SHP77 (cell line): ENCODE measurements around the gene NHLRC4.

ENCODE experiments used
- DNase-seq, 2 experiments: peaks; one replicate each; lab custom pipeline; 2025; lab: John Stamatoyannopoulos, UW

Gene NHLRC4

DNA sequence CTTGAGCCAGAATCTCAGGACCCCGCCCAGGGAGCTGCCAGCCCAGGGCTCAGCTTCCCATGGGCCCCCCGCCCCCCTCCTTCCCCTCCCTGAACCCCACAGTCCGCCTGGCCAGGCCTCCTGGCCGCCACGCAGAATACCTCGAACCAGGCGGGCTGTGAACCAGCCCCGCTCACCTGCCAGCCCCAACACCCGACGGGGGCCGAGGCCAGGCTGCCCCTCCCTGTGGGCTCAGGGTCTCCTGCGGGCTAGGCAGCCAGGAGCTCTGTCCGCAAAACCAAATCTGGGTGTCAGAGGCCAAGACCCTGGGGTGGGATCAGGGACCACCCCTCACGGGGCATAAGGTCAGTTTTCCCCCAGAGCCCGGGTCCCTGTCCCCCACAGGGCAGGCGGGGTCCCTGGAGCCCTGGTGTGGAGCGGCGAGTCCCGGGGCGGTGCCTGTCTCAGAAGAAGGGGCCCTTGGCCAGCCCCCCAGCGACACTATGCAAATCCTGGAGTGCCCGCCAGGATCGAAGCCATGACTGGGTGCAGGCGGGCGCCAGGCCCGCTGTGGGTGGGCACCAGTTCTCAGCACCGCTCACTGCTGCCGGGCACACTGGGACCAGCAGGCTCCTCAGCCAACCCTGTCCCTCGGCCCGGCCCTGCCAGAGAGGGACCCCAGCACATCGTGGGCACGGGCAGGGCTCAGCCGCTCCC, 13.1 kb upstream of the NHLRC4 start:
- no peak for DNase-seq

GRCh38 chr16:554297-554621, 12.5 kb upstream of the NHLRC4 start:
- no peak for DNase-seq

DNA sequence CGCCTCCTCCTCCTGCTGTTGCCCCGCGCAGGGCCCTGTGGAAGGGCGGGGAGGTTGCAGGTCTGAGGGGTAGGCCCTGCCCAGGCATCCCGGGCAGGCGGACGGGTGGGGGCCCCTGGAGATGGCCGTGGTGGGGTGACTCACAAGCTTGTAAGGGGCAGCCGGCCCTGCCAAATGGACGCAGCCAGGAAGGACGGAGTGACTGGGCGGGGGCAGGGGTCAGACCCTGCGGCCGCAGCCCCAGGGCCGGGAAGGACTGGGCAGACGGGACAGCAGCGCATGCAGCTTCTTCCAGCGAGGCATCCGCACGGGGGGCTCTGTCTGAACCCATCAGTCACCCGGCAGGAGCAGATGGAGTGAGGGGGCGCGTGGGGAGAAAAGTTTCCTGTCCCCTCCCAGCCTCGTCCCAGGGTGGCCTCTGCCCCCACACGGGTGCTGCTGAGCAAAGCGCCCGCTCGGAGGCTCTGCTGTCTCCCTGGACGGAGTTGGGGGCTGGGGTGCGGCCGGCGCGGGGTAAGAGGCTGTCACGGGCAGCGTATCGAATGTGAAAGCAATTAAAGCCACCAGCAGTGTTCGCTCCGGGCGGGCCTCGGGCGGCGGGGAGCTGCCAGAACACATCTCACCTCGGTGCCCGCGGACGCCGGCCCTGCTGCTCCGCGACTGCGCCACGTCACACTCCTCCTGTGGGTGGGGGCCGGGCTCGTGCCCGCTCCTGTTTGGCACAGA, 12.0 kb upstream of the NHLRC4 start:
- DNase-seq = no peak

DNA sequence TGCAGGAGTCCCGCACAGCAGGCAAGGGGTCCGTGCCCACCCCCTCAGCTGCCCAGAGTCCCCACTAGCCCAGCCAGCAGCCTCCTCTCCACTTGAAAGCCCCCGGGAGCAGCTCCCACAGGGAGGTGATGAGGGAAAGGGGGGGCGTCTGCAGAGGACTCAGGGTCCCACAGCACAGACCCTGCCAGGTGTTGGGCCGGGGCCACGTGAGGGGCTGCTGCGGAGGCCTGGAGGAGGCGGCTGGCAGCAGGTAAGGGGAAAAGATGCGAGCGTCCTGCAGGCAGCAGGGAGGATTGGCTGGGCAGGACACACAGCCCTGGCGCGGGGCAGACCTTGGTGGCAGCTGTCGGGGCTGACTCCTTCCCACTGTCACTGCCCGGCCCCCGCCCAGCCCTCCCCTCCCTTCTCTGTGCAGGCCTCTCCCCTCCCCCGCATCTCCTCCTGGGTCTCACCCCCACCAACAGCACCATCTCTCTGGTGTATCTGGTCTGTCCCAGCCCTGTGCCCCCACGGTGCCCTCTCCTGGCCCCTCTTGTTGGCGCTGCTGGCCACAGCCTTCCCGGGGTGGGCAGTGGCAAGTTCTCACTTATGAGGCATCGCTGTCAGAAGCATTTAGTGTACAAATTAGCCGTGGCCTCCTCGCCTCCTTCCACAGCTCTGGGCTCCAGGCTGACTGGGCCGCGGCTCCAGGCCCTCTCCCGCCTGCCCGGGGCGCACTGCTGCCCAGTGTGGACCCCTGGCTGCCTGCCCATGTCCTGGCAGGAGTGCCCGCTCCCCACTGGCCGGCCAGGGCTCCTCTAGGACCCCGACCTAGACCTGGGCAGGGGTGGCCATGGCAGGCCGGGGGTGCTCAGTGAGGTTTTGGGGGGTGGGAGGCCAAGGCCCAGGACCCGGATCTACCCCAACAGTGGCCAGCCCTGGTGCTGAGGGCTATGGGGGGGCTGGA, 11.0 kb upstream of the NHLRC4 start:
- no peak for DNase-seq

DNA sequence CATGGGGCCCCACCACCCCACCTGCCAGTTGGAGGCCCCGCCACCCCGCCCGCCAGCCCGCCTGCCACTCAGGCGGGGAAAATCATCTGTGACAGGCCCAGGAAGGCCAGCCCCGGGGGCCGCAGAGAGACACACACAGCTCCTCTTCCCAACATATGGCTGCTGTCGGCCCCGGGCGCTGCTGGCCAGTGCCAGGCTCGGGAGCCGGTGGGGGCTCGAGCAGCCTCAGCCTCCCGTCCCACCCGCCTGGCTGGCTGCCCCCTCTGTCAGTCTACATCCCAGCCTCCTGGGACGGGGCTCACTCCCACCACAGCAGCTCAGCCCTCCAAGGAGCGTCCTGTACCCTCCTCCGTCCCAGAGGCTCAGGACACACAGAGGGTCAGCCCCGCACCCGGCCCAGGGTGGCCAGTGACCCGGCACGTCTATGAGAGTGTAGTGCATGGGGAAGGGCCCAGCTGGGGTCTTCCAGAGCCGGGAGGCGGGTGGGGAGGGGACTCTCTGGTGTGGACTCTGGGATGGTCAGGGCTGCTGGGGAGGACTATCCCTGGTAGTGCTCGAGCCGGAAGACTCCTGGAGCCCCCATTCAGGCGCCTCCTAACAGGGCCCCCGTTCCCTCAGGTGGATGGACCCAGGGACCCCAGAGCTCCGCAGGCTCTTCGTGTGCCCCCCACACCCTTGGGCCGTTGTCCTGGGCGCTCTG, 10.2 kb upstream of the NHLRC4 start:
- DNase-seq = no peak

GRCh38 chr16:557463-558297, 9.1 kb upstream of the NHLRC4 start:
- DNase-seq = no peak

GRCh38 chr16:558298-559020, 8.3 kb upstream of the NHLRC4 start:
- DNase-seq = no peak

GRCh38 chr16:559021-559380, 7.8 kb upstream of the NHLRC4 start:
- DNase-seq = no peak

DNA sequence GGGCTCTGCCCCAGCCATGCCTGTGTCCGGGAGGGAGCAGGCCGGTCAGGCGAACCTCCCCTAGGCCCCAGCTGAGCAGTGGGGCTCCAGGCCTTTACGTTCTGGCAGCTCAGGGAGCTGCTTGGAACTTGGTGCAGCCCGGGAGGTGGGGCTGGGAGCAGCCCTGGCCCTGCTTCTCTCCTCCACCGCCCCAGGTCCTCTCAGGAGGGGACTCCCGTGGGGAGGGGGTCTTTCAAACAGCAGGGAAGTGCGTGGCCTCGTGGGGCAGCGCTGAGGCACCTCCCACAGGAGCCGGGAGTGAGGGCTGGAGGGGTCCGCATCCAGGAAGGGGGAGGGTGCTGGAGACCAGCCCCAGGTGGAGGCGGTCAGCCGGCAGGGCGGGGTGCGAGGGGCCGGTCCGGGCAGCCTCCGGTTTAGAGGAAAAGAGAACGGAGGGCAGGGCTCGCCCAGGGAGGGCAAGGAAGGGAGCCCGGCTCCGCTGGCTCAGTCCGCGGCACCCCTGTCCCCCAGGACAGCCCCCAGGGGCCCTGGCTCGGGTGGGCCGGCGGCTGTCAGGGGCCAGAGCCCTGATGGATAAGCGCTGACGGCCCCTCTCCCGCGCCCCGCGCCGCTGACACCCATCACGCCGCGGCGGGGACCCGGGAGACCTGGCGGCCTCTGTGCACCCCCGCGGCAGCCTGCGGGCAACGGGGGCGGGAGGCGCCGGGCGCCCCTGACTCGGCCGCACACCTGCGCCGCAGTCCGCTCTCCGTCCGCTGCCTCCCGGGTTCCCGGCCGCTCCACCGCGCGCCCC, 7.2 kb upstream of the NHLRC4 start:
- DNase-seq = no peak

- no peak for DNase-seq
These were observed 6.6 kb upstream of the NHLRC4 start, which contains the start of gene PRR35 for GRCh38 chr16:560204-560700. PRR35 (plus strand) TSS chr16:560394; CDS start chr16:563295, 2,901 bp downstream.

DNA sequence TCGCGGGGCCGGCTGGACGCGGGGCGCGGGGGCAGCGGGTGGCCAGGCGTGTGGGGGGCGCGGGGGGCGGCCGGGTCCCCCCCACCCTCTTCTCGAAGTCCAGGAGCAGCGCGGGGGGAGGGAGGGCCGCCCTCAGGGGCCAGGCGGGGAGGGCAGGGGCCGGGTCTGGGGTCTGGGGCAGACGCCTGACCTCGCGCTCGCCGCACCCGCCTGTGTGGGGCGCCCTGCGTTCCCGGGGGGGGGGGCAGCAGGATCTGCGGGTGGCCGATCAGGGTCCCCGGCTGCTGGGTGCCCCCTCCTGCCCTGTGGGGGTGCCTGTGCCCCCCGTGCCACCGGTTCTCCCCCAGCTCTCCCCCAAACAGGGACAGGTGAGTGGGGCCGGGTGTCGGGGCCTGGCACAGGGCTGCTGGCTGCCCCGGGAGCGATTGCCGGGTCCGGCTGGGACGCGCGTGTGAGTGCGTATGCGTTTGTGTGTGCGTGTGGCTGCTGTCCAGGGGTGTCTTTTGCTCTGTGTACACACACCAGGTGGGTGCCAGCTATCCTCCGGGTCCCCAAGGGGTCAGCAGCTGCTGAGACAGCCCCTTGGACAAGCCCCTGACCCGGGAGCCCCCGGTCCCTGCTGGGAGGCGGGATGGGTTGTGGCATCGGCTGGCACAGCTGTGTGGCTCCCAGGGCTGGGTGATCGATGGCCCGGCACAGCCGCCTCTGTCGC, 5.9 kb upstream of the NHLRC4 start:
- no peak for DNase-seq

DNA sequence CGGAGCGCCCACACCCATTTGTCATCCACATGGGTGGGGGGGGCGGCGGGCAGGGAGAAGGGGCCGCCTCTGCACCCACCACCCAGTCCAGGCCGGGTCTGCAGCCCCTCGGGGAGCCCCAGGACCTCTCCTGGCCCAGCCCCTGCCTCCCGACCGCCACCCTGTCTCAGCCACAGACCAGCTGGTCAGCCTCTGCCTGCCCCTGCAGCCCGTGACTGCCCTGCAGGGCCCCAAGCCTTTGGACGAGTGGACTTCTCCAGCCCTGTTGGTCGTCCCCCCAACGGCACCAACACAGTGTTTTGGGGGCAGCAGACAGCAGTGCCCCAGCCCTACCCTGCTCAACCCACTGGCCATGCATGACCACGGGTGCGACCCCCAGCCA, 5.4 kb upstream of the NHLRC4 start:
- no peak for DNase-seq

DNA sequence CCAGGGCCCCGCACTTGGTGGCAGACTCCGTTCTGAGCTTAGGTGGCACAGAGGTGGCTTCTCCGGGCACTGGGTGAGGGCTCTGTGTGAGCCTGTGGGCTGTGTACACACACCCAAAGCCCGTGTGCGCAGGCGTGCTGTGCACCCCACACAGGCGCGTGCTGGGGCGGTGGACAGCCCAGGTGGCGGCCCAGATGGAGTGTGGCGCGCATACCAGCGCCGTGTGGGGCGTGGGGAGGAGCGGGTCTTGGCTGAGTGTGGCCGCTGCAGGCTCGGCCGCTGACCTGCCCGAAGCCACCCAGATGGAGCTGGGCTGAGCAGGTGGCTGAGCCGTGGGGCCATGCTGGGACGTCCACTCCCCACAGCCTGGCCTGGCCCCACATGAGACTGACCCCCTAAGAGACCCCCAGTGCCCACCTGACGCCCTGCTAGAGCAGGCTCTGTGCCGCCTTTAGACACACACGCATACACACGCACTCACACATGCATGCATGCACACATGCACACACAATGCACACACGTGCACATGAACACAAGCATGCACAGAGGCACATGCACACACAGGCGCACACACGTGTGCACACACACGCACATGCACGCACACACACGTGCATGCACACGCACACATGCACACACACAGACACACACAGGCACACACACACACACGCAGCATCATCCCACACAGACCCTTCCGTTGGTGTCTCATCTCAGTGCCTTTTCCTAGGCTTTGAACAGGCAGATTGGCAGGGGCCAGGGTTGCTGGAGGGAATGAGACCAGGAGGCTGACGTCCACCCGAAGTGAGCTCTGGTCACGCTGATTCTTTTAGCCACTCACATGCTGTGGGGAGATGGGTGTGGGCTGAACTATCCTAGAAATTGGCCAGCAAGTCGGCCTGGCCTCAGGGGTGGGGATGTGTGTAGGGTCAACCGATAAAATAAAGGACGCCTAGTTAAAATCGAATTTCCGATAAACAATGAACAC, 4.6 kb upstream of the NHLRC4 start:
- DNase-seq = no peak

GRCh38 chr16:563072-563644, 3.6 kb upstream of the NHLRC4 start:
- no peak for DNase-seq

GRCh38 chr16:564690-565418, 2.0 kb upstream of the NHLRC4 start:
- no peak for DNase-seq
